Measurements from ENCODE around the gene PEG3.

- no peak for TF ChIP-seq CTCF (conservative IDR thresholded peaks at IDR 0.05; ENCODE audit: low read depth, low read length)
- no peak for TF ChIP-seq POLR2A (IDR thresholded peaks at IDR 0.05; ENCODE audit: low read depth, low read length)
- TF ChIP-seq CEBPB (IDR thresholded peaks at IDR 0.05; ENCODE audit: low read depth, low read length), result no peak
- no peak for TF ChIP-seq MAZ (IDR thresholded peaks at IDR 0.05; ENCODE audit: borderline replicate concordance, low read depth, low read length)
- no peak for TF ChIP-seq SMC3 (IDR thresholded peaks at IDR 0.05; ENCODE audit: low read depth, low read length)
- no peak for TF ChIP-seq RFX5 (IDR thresholded peaks at IDR 0.05; ENCODE audit: low read depth, low read length)
- TF ChIP-seq, protein P1, sequence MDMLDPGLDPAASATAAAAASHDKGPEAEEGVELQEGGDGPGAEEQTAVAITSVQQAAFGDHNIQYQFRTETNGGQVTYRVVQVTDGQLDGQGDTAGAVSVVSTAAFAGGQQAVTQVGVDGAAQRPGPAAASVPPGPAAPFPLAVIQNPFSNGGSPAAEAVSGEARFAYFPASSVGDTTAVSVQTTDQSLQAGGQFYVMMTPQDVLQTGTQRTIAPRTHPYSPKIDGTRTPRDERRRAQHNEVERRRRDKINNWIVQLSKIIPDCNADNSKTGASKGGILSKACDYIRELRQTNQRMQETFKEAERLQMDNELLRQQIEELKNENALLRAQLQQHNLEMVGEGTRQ (IDR thresholded peaks at IDR 0.05; ENCODE audit: low read depth, low read length), result no peak
These were observed 33.9 kb downstream of the PEG3 start for GRCh38 chr19:56806639-56807038.

Data from IMR-90 (cell line).